Keratinocyte (primary cell): ENCODE results near the gene EEPD1.

Experiments
- CTCF ChIP-seq, 3 experiments: IDR thresholded peaks in 1 of 3; conservative IDR thresholded peaks in 1 of 3; optimal IDR thresholded peaks in 1 of 3; 2 replicates in 2 of 3; 3 replicates in 1 of 3; pipeline versions ENCODE3 to v1.5.1; 2011; ENCODE audit warnings: low read length in 3 of 3, mild to moderate bottlenecking in 3 of 3, moderate library complexity in 2 of 3, control low read depth in 1 of 3, inconsistent platforms in 1 of 3; ENCODE audit not compliant: insufficient read depth in 2 of 3; ENCODE audit errors: extremely low read depth in 1 of 3
- EZH2 ChIP-seq: IDR thresholded peaks from one replicate; pipeline ENCODE4 v1.6.1; 2012; ENCODE audit warnings: inconsistent platforms, mild to moderate bottlenecking, low read length, moderate library complexity

GRCh38 chr7:36228039-36228438, 75.0 kb downstream of the EEPD1 start:
- TF ChIP-seq CTCF (optimal IDR thresholded peaks at IDR 0.05 in 1 of 3, IDR thresholded peaks at IDR 0.05 in 1 of 3, conservative IDR thresholded peaks at IDR 0.05 in 1 of 3; ENCODE audit: extremely low read depth in 1 of 3, insufficient read depth in 2 of 3, low read length in 3 of 3) (no peak), EZH2 (no peak)
